CD14-positive monocyte (primary cell): Measurements from ENCODE around the gene GABRG3. TPM values are rescaled to one million over a fixed set of nuclear protein-coding genes. Genes with fewer than 3 reads are reported as not detected.

Experiments used
- DNase-seq, 3 donors: peaks; one replicate each; pipeline ENCODE4 v3.0.0-alpha.2; 2011 to 2022
- H2AFZ ChIP-seq: 2 replicates; pipeline ENCODE4 v1.6.0; 2012; ENCODE audit warnings: mild to moderate bottlenecking, low read depth, low read length, inconsistent platforms; ENCODE audit not compliant: insufficient read depth, poor library complexity, severe bottlenecking
- H3K27ac ChIP-seq, 2 donors: 1 replicate in 1 of 2; 2 replicates in 1 of 2; pipeline ENCODE4 v1.5.1; 2012 to 2013; ENCODE audit warnings: low read length in 2 of 2, control low read depth in 1 of 2, inconsistent platforms in 1 of 2, low read depth in 1 of 2, mild to moderate bottlenecking in 1 of 2
- H3K27me3 ChIP-seq, 2 donors: one replicate each; pipeline versions ENCODE4 v1.6.0 to v1.6.1; 2011 to 2013; ENCODE audit warnings: low read length in 2 of 2; ENCODE audit not compliant: control insufficient read depth in 2 of 2, insufficient read depth in 2 of 2
- H3K36me3 ChIP-seq, 2 donors: replicated peaks in 1 of 2; 1 replicate in 1 of 2; 2 replicates in 1 of 2; pipeline versions ENCODE4 v1.5.1 to v1.6.1; 2012 to 2013; ENCODE audit warnings: low read length in 2 of 2, control low read depth in 1 of 2, inconsistent platforms in 1 of 2, mild to moderate bottlenecking in 1 of 2; ENCODE audit not compliant: insufficient read depth in 2 of 2, control insufficient read depth in 1 of 2
- H3K4me1 ChIP-seq, 2 donors: 1 replicate in 1 of 2; 2 replicates in 1 of 2; pipeline versions ENCODE4 v1.5.1 to v1.6.1; 2012 to 2013; ENCODE audit warnings: low read length in 2 of 2, control low read depth in 1 of 2, inconsistent platforms in 1 of 2, mild to moderate bottlenecking in 1 of 2, moderate library complexity in 1 of 2; ENCODE audit not compliant: insufficient read depth in 2 of 2, control insufficient read depth in 1 of 2
- H3K4me2 ChIP-seq: replicated peaks from 2 replicates; pipeline ENCODE3; 2012; ENCODE audit warnings: low read length, moderate library complexity, mild to moderate bottlenecking; ENCODE audit not compliant: poor library complexity, severe bottlenecking; ENCODE audit errors: extremely low read depth
- H3K4me3 ChIP-seq, 3 experiments: fragments of 200-600 bp in 1 of 3; sonication (generic) in 1 of 3; replicated peaks in 1 of 3; 1 replicate in 2 of 3; 2 replicates in 1 of 3; pipeline ENCODE4 v1.5.1; 2011 to 2013; ENCODE audit warnings: low read length in 3 of 3, mild to moderate bottlenecking in 3 of 3, control low read depth in 2 of 3, low read depth in 2 of 3, inconsistent platforms in 1 of 3, moderate library complexity in 1 of 3
- H3K79me2 ChIP-seq: 2 replicates; pipeline ENCODE4 v1.6.0; 2012; ENCODE audit warnings: mild to moderate bottlenecking, control low read depth, inconsistent platforms, low read length, moderate library complexity; ENCODE audit not compliant: insufficient read depth
- H3K9ac ChIP-seq: 2 replicates; pipeline ENCODE4 v1.6.0; 2017; ENCODE audit warnings: low read length, mild to moderate bottlenecking; ENCODE audit not compliant: insufficient read depth, poor library complexity, severe bottlenecking
- H3K9me3 ChIP-seq, 2 donors: replicated peaks in 1 of 2; 1 replicate in 1 of 2; 2 replicates in 1 of 2; pipeline versions ENCODE4 v1.5.1 to v1.6.1; 2012 to 2013; ENCODE audit warnings: low read length in 2 of 2, control low read depth in 1 of 2; ENCODE audit not compliant: control insufficient read depth in 1 of 2, insufficient read depth in 1 of 2
- H4K20me1 ChIP-seq: 2 replicates; pipeline ENCODE4 v1.6.0; 2012; ENCODE audit warnings: mild to moderate bottlenecking, low read length, control low read depth, moderate library complexity; ENCODE audit not compliant: insufficient read depth
- H3K27ac Mint-ChIP-seq, 7 donors: one replicate each; pipeline ENCODE4 v1.8.0; 2020; ENCODE audit warnings: mild to moderate bottlenecking in 7 of 7, mixed read lengths in 7 of 7, moderate library complexity in 6 of 7, inconsistent platforms in 2 of 7
- H3K27me3 Mint-ChIP-seq, 3 donors: one replicate each; pipeline ENCODE4 v1.8.0; 2021 to 2022; ENCODE audit warnings: low read depth in 3 of 3, mild to moderate bottlenecking in 3 of 3, mixed read lengths in 3 of 3, moderate library complexity in 3 of 3, inconsistent platforms in 1 of 3
- H3K36me3 Mint-ChIP-seq, 2 donors: one replicate each; pipeline ENCODE4 v1.8.0; 2020; ENCODE audit warnings: mixed read lengths in 2 of 2, inconsistent platforms in 1 of 2, mild to moderate bottlenecking in 1 of 2
- H3K4me1 Mint-ChIP-seq: one replicate; pipeline ENCODE4 v1.8.0; 2020; ENCODE audit warnings: mild to moderate bottlenecking, mixed read lengths
- H3K4me3 Mint-ChIP-seq, 2 donors: one replicate each; pipeline ENCODE4 v1.8.0; 2020; ENCODE audit warnings: mild to moderate bottlenecking in 2 of 2, mixed read lengths in 2 of 2, moderate library complexity in 1 of 2
- H3K9me3 Mint-ChIP-seq, 7 donors: one replicate each; pipeline ENCODE4 v1.8.0; 2020 to 2022; ENCODE audit warnings: mixed read lengths in 7 of 7, mild to moderate bottlenecking in 6 of 7, moderate library complexity in 6 of 7, inconsistent platforms in 2 of 7
- WGBS: methylation state at CpG from one replicate; pipeline ENCODE4 v1.1.5; 2013; ENCODE audit warnings: missing lambda C conversion rate; ENCODE audit not compliant: insufficient coverage; 5-methylcytosine and 5-hydroxymethylcytosine counted together
- intact Hi-C, 2 donors: fragments of 100-400 bp; cut with micrococcal nuclease; formaldehyde crosslinking; loops; one replicate each; pipeline versions ENCODE4 v1.15.0 to v1.15.1; 2023
- polyA plus RNA-seq, 3 donors: library from polyadenylated mRNA; depleted of rRNA in 1 of 3; unstranded in 2 of 3; stranded (reverse) in 1 of 3; fragments of 300-500 nt in 2 of 3; fragments of >200 nt in 1 of 3; fragmentation: Illumina TruSeq in 2 of 3; gene quantifications; 1 replicate in 2 of 3; 2 replicates in 1 of 3; pipeline ENCODE4 v1.2.3, GENCODE V29; 2012 to 2021
- TF ChIP-seq, protein P1 (sequence below): fragments of 200-600 bp; IDR thresholded peaks from one replicate; pipeline ENCODE4 v1.8.0; 2022; ENCODE audit warnings: antibody characterized with exemption, mild to moderate bottlenecking

The GABRG3 gene
- polyA plus RNA-seq, 3 donors, result not detected

DNA sequence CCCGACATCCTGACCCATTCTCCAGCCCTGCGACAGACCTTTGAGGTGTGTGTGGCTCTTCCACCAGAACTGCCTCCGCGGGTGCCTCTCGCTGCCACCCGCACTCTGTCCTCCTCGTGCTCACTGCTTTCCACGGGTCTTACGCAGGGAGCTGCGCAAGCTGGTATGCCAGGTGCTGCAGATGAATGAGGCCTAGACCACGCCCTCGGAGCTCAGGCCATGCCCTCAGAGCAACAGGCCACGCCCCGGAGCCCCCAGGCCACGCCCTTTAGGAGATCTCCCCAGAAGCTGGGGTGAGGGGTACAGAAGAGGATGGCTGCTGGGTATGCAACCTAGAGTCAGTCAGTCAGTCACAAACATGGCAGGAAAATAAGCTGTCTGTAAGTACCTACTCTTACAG, 300.3 kb downstream of the GABRG3 start:
- H3K27ac ChIP-seq, result no peak overlapping the region
- no peaks in the 10 kb centered on the region for H3K4me1 ChIP-seq
- Mint-ChIP-seq H3K27ac (no peak overlapping the region), H3K4me3 (no peak overlapping the region), H3K36me3 (no peaks in the 10 kb centered on the region), H3K27me3 (no peaks in the 10 kb centered on the region), H3K4me1 (no peaks in the 10 kb centered on the region), H3K9me3 (peaks cover 0 to 23% (median 10%) of the 10 kb centered on the region in 7 donors)
- no peaks in the 10 kb centered on the region for H3K79me2 ChIP-seq
- H3K4me2 ChIP-seq, result no peak overlapping the region
- no peak for DNase-seq
- H2AFZ ChIP-seq, result no peak overlapping the region
- no peak overlapping the region for H3K4me3 ChIP-seq
- no peaks in the 10 kb centered on the region for H3K27me3 ChIP-seq
- no peaks in the 10 kb centered on the region for H4K20me1 ChIP-seq
- peaks cover 17 to 36% of the 10 kb centered on the region in 2 donors for H3K9me3 ChIP-seq
- TF ChIP-seq, protein P1, sequence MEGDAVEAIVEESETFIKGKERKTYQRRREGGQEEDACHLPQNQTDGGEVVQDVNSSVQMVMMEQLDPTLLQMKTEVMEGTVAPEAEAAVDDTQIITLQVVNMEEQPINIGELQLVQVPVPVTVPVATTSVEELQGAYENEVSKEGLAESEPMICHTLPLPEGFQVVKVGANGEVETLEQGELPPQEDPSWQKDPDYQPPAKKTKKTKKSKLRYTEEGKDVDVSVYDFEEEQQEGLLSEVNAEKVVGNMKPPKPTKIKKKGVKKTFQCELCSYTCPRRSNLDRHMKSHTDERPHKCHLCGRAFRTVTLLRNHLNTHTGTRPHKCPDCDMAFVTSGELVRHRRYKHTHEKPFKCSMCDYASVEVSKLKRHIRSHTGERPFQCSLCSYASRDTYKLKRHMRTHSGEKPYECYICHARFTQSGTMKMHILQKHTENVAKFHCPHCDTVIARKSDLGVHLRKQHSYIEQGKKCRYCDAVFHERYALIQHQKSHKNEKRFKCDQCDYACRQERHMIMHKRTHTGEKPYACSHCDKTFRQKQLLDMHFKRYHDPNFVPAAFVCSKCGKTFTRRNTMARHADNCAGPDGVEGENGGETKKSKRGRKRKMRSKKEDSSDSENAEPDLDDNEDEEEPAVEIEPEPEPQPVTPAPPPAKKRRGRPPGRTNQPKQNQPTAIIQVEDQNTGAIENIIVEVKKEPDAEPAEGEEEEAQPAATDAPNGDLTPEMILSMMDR, result no peak
- no peak overlapping the region for H3K9ac ChIP-seq
- 82% methylated on average over 14 of the region's 15 CpGs for WGBS
- intact Hi-C loops, result no loop called here
- no peaks in the 10 kb centered on the region for H3K36me3 ChIP-seq

GRCh38 chr15:27272427-27272826, 301.4 kb downstream of the GABRG3 start:
- Histone ChIP-seq H3K27ac (no peak overlapping the region), H3K9ac (no peak overlapping the region), H3K4me1 (no peaks in the 10 kb centered on the region), H3K4me3 (no peak overlapping the region), H3K4me2 (no peak overlapping the region), H3K79me2 (no peaks in the 10 kb centered on the region), H4K20me1 (no peaks in the 10 kb centered on the region), H3K9me3 (peaks cover 17 to 31% of the 10 kb centered on the region in 2 donors), H3K36me3 (no peaks in the 10 kb centered on the region), H3K27me3 (no peaks in the 10 kb centered on the region), H2AFZ (no peak overlapping the region)
- TF ChIP-seq, protein P1, result no peak
- peaks cover 0 to 18% (median 12%) of the 10 kb centered on the region in 7 donors for H3K9me3 Mint-ChIP-seq
- DNase-seq, result no peak
- intact Hi-C loops, result no loop called here
- H3K27ac Mint-ChIP-seq, result no peak overlapping the region
- H3K27me3 Mint-ChIP-seq, result no peaks in the 10 kb centered on the region
- H3K36me3 Mint-ChIP-seq, result no peaks in the 10 kb centered on the region
- no peak overlapping the region for H3K4me3 Mint-ChIP-seq
- no peaks in the 10 kb centered on the region for H3K4me1 Mint-ChIP-seq
